Ishikawa (cell line): ENCODE results near the gene AZIN2.

Experiments
- RAD21 ChIP-seq: IDR thresholded peaks from 2 replicates; pipeline ENCODE4 v1.6.1; 2012; ENCODE audit warnings: low read depth
- ZBTB7A ChIP-seq: IDR thresholded peaks from 2 replicates; pipeline ENCODE4 v1.6.1; 2012; ENCODE audit warnings: low read depth

GRCh38 chr1:33151116-33151515 lies 70.2 kb downstream of the AZIN2 start:
- TF ChIP-seq ZBTB7A = no peak
- TF ChIP-seq RAD21 = no peak
